PC-9 (cell line): ENCODE measurements around the gene LRCH3.

Experiments
- CTCF ChIP-seq: fragments of 200-600 bp; sonication (generic); conservative IDR thresholded peaks from 2 replicates; pipeline ENCODE4 v1.6.1; 2017; ENCODE audit warnings: mixed run types, antibody characterized with exemption, mild to moderate bottlenecking, moderate library complexity
- EZH2 ChIP-seq: fragments of 200-600 bp; sonication (generic); IDR thresholded peaks from 2 replicates; pipeline ENCODE4 v1.8.0; 2017; ENCODE audit warnings: antibody characterized with exemption, low read depth

- no peak for TF ChIP-seq CTCF
- TF ChIP-seq EZH2, result no peak
Observed at GRCh38 chr3:197793247-197793646, 2.2 kb downstream of the LRCH3 start.
